K562 (cell line): ENCODE results near the gene SLC35F4. TPM values are rescaled to one million over a fixed set of nuclear protein-coding genes. Genes with fewer than 3 reads are reported as not detected.

Source experiments
- ATAC-seq: fragments of 200-7000 bp; cut with Tn5 transposase; 3 replicates; pipeline ENCODE4 v1.9.1; 2020; ENCODE audit warnings: moderate library complexity
- BruUV-seq: library from RNA; stranded (reverse); fragments of 400-500 nt; replicated peaks from 2 replicates; lab custom pipeline; 2021; lab: Mats Ljungman, UMichigan
- CTCF ChIA-PET: fragments of 300-600 bp; formaldehyde crosslinking; extraction: SDS; loops from one replicate; lab custom pipeline; 2021; ENCODE audit warnings: low intra/inter-chr PET ratio; lab: Yijun Ruan, JAX
- POLR2A ChIA-PET: fragments of 300-600, 350-650 bp; sonication (Branson Sonifier 250); formaldehyde crosslinking; extraction: SDS; loops from one replicate; lab custom pipeline; 2021; ENCODE audit warnings: antibody characterized with exemption, inconsistent platforms; lab: Yijun Ruan, JAX
- DNase-seq, 4 experiments: peaks; one replicate each; pipeline versions ENCODE4 v3.0.0 to v3.0.0-alpha.2; 2011 to 2018; ENCODE audit warnings: low spot score in 3 of 4, mixed read lengths in 3 of 4; ENCODE audit errors: extremely low read depth in 1 of 4
- FAIRE-seq: peaks from 2 replicates; lab custom pipeline; 2011; peaks lifted over from hg19 to GRCh38; lab: Jason Lieb, UNC
- H2AFZ ChIP-seq: 2 replicates; pipeline ENCODE4 v1.6.0; 2011; ENCODE audit warnings: low read depth, low read length, control low read depth, inconsistent platforms
- H3K27ac ChIP-seq: fragments of 200-600 bp; 3 replicates; pipeline ENCODE4 v1.8.0; 2011; ENCODE audit warnings: low read depth, mild to moderate bottlenecking, control low read depth, inconsistent platforms, low read length, moderate library complexity, mixed read lengths; ENCODE audit errors: extremely low read depth
- H3K27me3 ChIP-seq, 2 experiments: fragments of 300-600 bp in 1 of 2; 2 replicates in 1 of 2; 3 replicates in 1 of 2; pipeline versions ENCODE4 v1.6.0 to v1.8.0; 2011; ENCODE audit warnings: inconsistent platforms in 2 of 2, low read length in 2 of 2, mild to moderate bottlenecking in 1 of 2, mixed read lengths in 1 of 2, moderate library complexity in 1 of 2; ENCODE audit not compliant: control insufficient read depth in 2 of 2, insufficient read depth in 2 of 2
- H3K36me3 ChIP-seq: fragments of 300-600 bp; 3 replicates; pipeline ENCODE4 v1.8.0; 2011; ENCODE audit warnings: mild to moderate bottlenecking, low read length, inconsistent platforms; ENCODE audit not compliant: control insufficient read depth, insufficient read depth
- H3K4me1 ChIP-seq, 2 experiments: fragments of 200-600 bp in 1 of 2; replicated peaks in 1 of 2; 2 replicates in 1 of 2; 3 replicates in 1 of 2; pipeline versions ENCODE4 v1.5.1 to v1.8.0; 2011; ENCODE audit warnings: inconsistent platforms in 2 of 2, low read length in 2 of 2, mild to moderate bottlenecking in 1 of 2, mixed read lengths in 1 of 2, moderate library complexity in 1 of 2; ENCODE audit not compliant: control insufficient read depth in 2 of 2, insufficient read depth in 2 of 2
- H3K4me2 ChIP-seq: 2 replicates; pipeline ENCODE4 v1.6.1; 2011; ENCODE audit warnings: low read length, control low read depth, inconsistent platforms, mixed read lengths; ENCODE audit not compliant: insufficient read depth
- H3K4me3 ChIP-seq: fragments of 200-600 bp; sonication (generic), shearing (Covaris generic); 2 replicates; pipeline ENCODE4 v1.5.1; 2016; ENCODE audit warnings: control low read depth, inconsistent platforms
- H3K79me2 ChIP-seq: fragments of 200-600 bp; 3 replicates; pipeline ENCODE4 v1.8.0; 2011; ENCODE audit warnings: low read length, inconsistent platforms; ENCODE audit not compliant: control insufficient read depth, insufficient read depth
- H3K9ac ChIP-seq, 2 experiments: 2 replicates each; pipeline versions ENCODE4 v1.6.0 to v1.6.1; 2011; ENCODE audit warnings: low read depth in 2 of 2, low read length in 2 of 2, control low read depth in 1 of 2, inconsistent platforms in 1 of 2, mild to moderate bottlenecking in 1 of 2, mixed read lengths in 1 of 2; ENCODE audit not compliant: insufficient read depth in 1 of 2
- H3K9me1 ChIP-seq: one replicate; pipeline ENCODE4 v1.6.0; 2011; ENCODE audit warnings: inconsistent platforms, mild to moderate bottlenecking, low read length, moderate library complexity; ENCODE audit not compliant: control insufficient read depth, insufficient read depth
- H3K9me3 ChIP-seq: replicated peaks from 2 replicates; pipeline ENCODE4 v1.5.1; 2011; ENCODE audit warnings: low read depth, low read length, inconsistent platforms; ENCODE audit not compliant: control insufficient read depth, insufficient read depth
- H4K20me1 ChIP-seq: replicated peaks from 2 replicates; pipeline ENCODE4 v1.6.1; 2011; ENCODE audit warnings: low read length, inconsistent platforms, mixed read lengths; ENCODE audit not compliant: control insufficient read depth, insufficient read depth
- CEBPB ChIP-seq: fragments of 450-650 bp; IDR thresholded peaks from 2 replicates; pipeline ENCODE4 v1.6.1; 2016; ENCODE audit warnings: missing genetic modification characterization, missing compliant biosample characterization
- HDAC1 ChIP-seq, 2 experiments: fragments of 450-650 bp; IDR thresholded peaks; 2 replicates each; pipeline ENCODE4 v1.6.1; 2016 to 2017; ENCODE audit warnings: inconsistent platforms in 1 of 2, mild to moderate bottlenecking in 1 of 2, moderate library complexity in 1 of 2
- KHSRP ChIP-seq: fragments of 450-650 bp; IDR thresholded peaks from 2 replicates; pipeline ENCODE4 v1.6.1; 2017
- POLR3A ChIP-seq: IDR thresholded peaks from 2 replicates; pipeline ENCODE4 v1.6.1; 2011; ENCODE audit warnings: borderline replicate concordance, mild to moderate bottlenecking, moderate library complexity; ENCODE audit not compliant: insufficient read length, insufficient read depth; ENCODE audit errors: extremely low read depth
- SETDB1 ChIP-seq: IDR thresholded peaks from one replicate; pipeline ENCODE4 v1.6.1; 2012; ENCODE audit warnings: low read length, control low read depth, inconsistent platforms
- TCFL5 ChIP-seq: fragments of 250-450 bp; sonication (Bioruptor Pico); conservative IDR thresholded peaks from 2 replicates; pipeline ENCODE4 v1.6.1; 2021; ENCODE audit warnings: mild to moderate bottlenecking, moderate library complexity, matching md5 sums
- TOE1 ChIP-seq, 2 experiments: fragments of 450-650 bp in 1 of 2; sonication (generic) in 1 of 2; formaldehyde crosslinking in 1 of 2; IDR thresholded peaks; 2 replicates each; pipeline versions ENCODE4 v1.7.1 to v1.8.0; 2016 to 2022; ENCODE audit warnings: borderline replicate concordance in 2 of 2, mild to moderate bottlenecking in 2 of 2, antibody characterized with exemption in 1 of 2, inconsistent platforms in 1 of 2, low read depth in 1 of 2, missing genetic modification reagents in 1 of 2, moderate library complexity in 1 of 2
- ZC3H11A ChIP-seq: IDR thresholded peaks from 2 replicates; pipeline ENCODE4 v1.6.1; 2012; ENCODE audit warnings: low read depth, low read length, improper control_type of control experiment
- ZNF23 ChIP-seq: fragments of 250-450 bp; sonication (Bioruptor Pico); IDR thresholded peaks from 2 replicates; pipeline ENCODE4 v1.4.0; 2020; ENCODE audit warnings: mild to moderate bottlenecking
- WGBS: fragments of 100-300 bp; shearing (Covaris generic); methylation state at CpG from one replicate; pipeline ENCODE4 v1.1.6; 2016; ENCODE audit warnings: low coverage, mixed read lengths; ENCODE audit not compliant: insufficient coverage; ENCODE audit errors: missing lambda C conversion rate; 5-methylcytosine and 5-hydroxymethylcytosine counted together
- in situ Hi-C: fragments of 300-500 bp; cut with MboI; formaldehyde crosslinking; loops from 4 replicates; pipeline ENCODE4 v1.15.0; 2018; ENCODE audit warnings: inconsistent platforms, mixed read lengths
- intact Hi-C: fragments of 100-400 bp; cut with micrococcal nuclease; formaldehyde crosslinking; loops from 2 replicates; pipeline ENCODE4 v1.14.2; 2022
- polyA plus RNA-seq, 8 experiments: library from polyadenylated mRNA; depleted of rRNA in 4 of 8; stranded (reverse) in 5 of 8; unstranded in 3 of 8; fragments of >200 nt; fragmentation: Nextera tagmentation in 2 of 8; fragmentation: Illumina TruSeq in 1 of 8; extraction: Ambion mirVana in 2 of 8; extraction: Trizol in 1 of 8; gene quantifications; 2 replicates each; pipeline versions ENCODE4 v1.2.1 to v1.2.3, GENCODE V29; 2011 to 2014; ENCODE audit warnings: inconsistent platforms in 1 of 8, missing spikeins in 1 of 8
- total RNA-seq, 7 experiments: library from RNA; depleted of rRNA in 6 of 7; stranded (reverse); fragments of >200 nt in 6 of 7; fragmentation: Illumina TruSeq in 2 of 7; extraction: Trizol in 2 of 7; gene quantifications; 2 replicates each; pipeline versions ENCODE4 v1.2.1 to v1.2.3, GENCODE V29; 2011 to 2021; ENCODE audit warnings: low replicate concordance in 1 of 7
- TF ChIP-seq, protein P1 (sequence below), 2 experiments: fragments of 450-650 bp; IDR thresholded peaks; 2 replicates each; pipeline ENCODE4 v1.6.1; 2016
- TF ChIP-seq, protein P2 (sequence below): IDR thresholded peaks from 2 replicates; pipeline ENCODE4 v1.6.1; 2012; ENCODE audit warnings: low read depth, low read length, improper control_type of control experiment, borderline replicate concordance

The SLC35F4 gene
- total and polyA plus RNA-seq, 9 of the 15 experiments (the other 6 are each of a cell fraction or from before 2014, with no cell fraction given) = 0.01 TPM; not detected in 8

- no peaks in the 10 kb centered on the region for H3K27me3 ChIP-seq
- BruUV-seq = no TSS peak
- H3K9me3 ChIP-seq = no peaks in the 10 kb centered on the region
- H3K36me3 ChIP-seq = no peaks in the 10 kb centered on the region
- H3K9me1 ChIP-seq = no peaks in the 10 kb centered on the region
- 0% methylated on average over 2 of the region's 2 CpGs for WGBS
- H3K9ac ChIP-seq = no peak overlapping the region
- no peak overlapping the region for H3K4me2 ChIP-seq
- TF ChIP-seq, protein P1, sequence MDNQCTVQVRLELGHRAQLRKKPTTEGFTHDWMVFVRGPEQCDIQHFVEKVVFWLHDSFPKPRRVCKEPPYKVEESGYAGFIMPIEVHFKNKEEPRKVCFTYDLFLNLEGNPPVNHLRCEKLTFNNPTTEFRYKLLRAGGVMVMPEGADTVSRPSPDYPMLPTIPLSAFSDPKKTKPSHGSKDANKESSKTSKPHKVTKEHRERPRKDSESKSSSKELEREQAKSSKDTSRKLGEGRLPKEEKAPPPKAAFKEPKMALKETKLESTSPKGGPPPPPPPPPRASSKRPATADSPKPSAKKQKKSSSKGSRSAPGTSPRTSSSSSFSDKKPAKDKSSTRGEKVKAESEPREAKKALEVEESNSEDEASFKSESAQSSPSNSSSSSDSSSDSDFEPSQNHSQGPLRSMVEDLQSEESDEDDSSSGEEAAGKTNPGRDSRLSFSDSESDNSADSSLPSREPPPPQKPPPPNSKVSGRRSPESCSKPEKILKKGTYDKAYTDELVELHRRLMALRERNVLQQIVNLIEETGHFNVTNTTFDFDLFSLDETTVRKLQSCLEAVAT (IDR thresholded peaks at IDR 0.05) = no peak
- TF ChIP-seq KHSRP (no peak), HDAC1 (IDR thresholded peaks at IDR 0.05) (no peak)
- in situ Hi-C loops = no loop called here
- no peak overlapping the region for H2AFZ ChIP-seq
- no peaks in the 10 kb centered on the region for H3K79me2 ChIP-seq
- no peaks in the 10 kb centered on the region for H4K20me1 ChIP-seq
- H3K4me3 ChIP-seq = no peak overlapping the region
- no peak for FAIRE-seq
- H3K4me1 ChIP-seq = no peaks in the 10 kb centered on the region
- DNase-seq = no peak
- no peak for ATAC-seq
- intact Hi-C loops = no loop called here
- ChIA-PET CTCF (no interaction called here), POLR2A (no interaction called here)
- no peak overlapping the region for H3K27ac ChIP-seq
Observed at GRCh38 chr14:57812741-57813140, 53.2 kb downstream of the SLC35F4 start.

DNA sequence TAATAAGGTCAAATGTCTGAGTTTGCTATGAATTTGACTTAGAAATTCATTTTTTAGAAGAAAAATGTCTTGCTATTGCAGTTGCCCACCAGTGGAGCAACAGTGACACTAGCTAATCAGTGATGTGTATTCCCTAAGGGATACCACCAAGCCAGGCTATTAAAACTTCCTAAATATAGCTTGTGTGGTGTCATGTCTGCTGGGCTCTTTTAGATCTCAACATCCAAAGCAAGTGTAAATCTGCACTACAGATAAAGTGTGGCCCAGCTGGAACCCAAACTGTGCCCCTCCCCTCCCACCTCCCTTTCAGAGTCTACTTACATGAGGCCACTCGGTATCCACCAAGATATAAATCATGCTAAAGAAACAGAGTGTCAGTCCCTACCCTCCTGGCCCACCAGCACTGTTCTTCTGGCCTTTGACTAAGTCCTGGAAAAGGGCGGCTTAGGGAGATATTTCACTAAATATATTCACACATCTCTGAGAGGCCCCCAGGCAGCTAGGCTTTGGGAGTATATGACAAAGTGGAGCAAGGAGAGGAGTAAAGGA is 53.8 kb downstream of the SLC35F4 start:
- CTCF ChIA-PET = no interaction called here
- ATAC-seq = no peak
- no TSS peak for BruUV-seq
- no peak for TF ChIP-seq SETDB1
- TF ChIP-seq TCFL5 (CRISPR knock-in tag) = no peak
- no peak for TF ChIP-seq ZC3H11A
- TF ChIP-seq, protein P2, sequence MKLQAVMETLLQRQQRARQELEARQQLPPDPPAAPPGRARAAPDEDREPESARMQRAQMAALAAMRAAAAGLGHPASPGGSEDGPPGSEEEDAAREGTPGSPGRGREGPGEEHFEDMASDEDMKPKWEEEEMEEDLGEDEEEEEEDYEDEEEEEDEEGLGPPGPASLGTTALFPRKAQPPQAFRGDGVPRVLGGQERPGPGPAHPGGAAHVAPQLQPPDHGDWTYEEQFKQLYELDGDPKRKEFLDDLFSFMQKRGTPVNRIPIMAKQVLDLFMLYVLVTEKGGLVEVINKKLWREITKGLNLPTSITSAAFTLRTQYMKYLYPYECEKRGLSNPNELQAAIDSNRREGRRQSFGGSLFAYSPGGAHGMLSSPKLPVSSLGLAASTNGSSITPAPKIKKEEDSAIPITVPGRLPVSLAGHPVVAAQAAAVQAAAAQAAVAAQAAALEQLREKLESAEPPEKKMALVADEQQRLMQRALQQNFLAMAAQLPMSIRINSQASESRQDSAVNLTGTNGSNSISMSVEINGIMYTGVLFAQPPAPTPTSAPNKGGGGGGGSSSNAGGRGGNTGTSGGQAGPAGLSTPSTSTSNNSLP = no peak
- TF ChIP-seq TOE1 (IDR thresholded peaks at IDR 0.05; ENCODE audit: borderline replicate concordance) = no peak
- TF ChIP-seq TOE1 (CRISPR knock-in tag; IDR thresholded peaks at IDR 0.05; ENCODE audit: borderline replicate concordance, low read depth) = no peak
- TF ChIP-seq ZNF23 (CRISPR knock-in tag) = no peak
- no peak for TF ChIP-seq POLR3A
- TF ChIP-seq CEBPB (tag) = no peak
- TF ChIP-seq, all 486 proteins: peak for 0
- WGBS = 0% methylated on average over 2 of the region's 2 CpGs
- Histone ChIP-seq H3K9ac (no peak overlapping the region), H3K4me1 (no peaks in the 10 kb centered on the region), H3K4me2 (no peak overlapping the region), H3K9me3 (no peaks in the 10 kb centered on the region), H3K27me3 (no peaks in the 10 kb centered on the region), H3K9me1 (no peaks in the 10 kb centered on the region), H3K79me2 (no peaks in the 10 kb centered on the region), H3K4me3 (no peak overlapping the region), H4K20me1 (no peaks in the 10 kb centered on the region), H3K27ac (no peak overlapping the region), H3K36me3 (no peaks in the 10 kb centered on the region), H2AFZ (no peak overlapping the region)
- in situ Hi-C loops (no loop called here), intact Hi-C loops (no loop called here)
- POLR2A ChIA-PET = no interaction called here
- DNase-seq (no peak), FAIRE-seq (no peak)
